Measurements from ENCODE around the gene ZFTA.

- TF ChIP-seq EP300 (IDR thresholded peaks at IDR 0.05) (no peak), CTCF (IDR thresholded peaks at IDR 0.05) (no peak)
Observed at GRCh38 chr11:63729326-63729725, 39.2 kb downstream of the ZFTA start.
